Activated CD8-positive, alpha-beta memory T cell treated with anti-CD3 and anti-CD28 coated beads, Interleukin-2, amount 10 ng/mL, durations not matched to agents 7 days and 5 days (primary cell): ENCODE measurements around the gene MSLN. TPM values are rescaled to one million over a fixed set of nuclear protein-coding genes. Genes with fewer than 3 reads are reported as not detected.
A peak's percentile ranks its signal among the peaks of the same experiment; 100 is the strongest.
"Not testable (repeated sequence)": the region's sequence is repeated elsewhere in the genome, so short reads cannot be mapped to it uniquely, and the experiment has no call there.

Source experiments
- ATAC-seq: fragments of 150-1000 bp; cut with Tn5 transposase; one replicate; pipeline ENCODE4 v1.10.0; 2021; ENCODE audit warnings: moderate library complexity
- CTCF ChIA-PET: fragments of 350-600 bp; sonication (Branson Sonifier 250); formaldehyde crosslinking; loops from one replicate; lab custom pipeline; 2021; ENCODE audit warnings: antibody characterized with exemption; lab: Charles Lee
- DNase-seq: peaks from one replicate; pipeline ENCODE4 v3.0.0-alpha.2; 2020
- H3K27ac Mint-ChIP-seq: one replicate; pipeline ENCODE4 v1.8.0; 2021; ENCODE audit warnings: mild to moderate bottlenecking, mixed read lengths
- H3K27me3 Mint-ChIP-seq: one replicate; pipeline ENCODE4 v1.8.0; 2021; ENCODE audit warnings: mixed read lengths
- H3K36me3 Mint-ChIP-seq: one replicate; pipeline ENCODE4 v1.8.0; 2021; ENCODE audit warnings: mild to moderate bottlenecking, mixed read lengths
- H3K4me1 Mint-ChIP-seq: one replicate; pipeline ENCODE4 v1.8.0; 2021; ENCODE audit warnings: mixed read lengths
- H3K4me3 Mint-ChIP-seq: one replicate; pipeline ENCODE4 v1.8.0; 2021; ENCODE audit warnings: mild to moderate bottlenecking, moderate library complexity, mixed read lengths
- H3K9me3 Mint-ChIP-seq: one replicate; pipeline ENCODE4 v1.8.0; 2022; ENCODE audit warnings: low read depth, mixed read lengths
- total RNA-seq, 2 experiments: library from RNA; stranded (reverse); gene quantifications; one replicate each; pipeline ENCODE4 v1.2.3, GENCODE V29; 2021

Gene MSLN
- total RNA-seq, 2 experiments from 2014 or later = not detected

GRCh38 chr16:733382-734207 lies 26.9 kb upstream of the MSLN start:
- DNase-seq (peak; percentile 45), ATAC-seq (no peak)
- peaks cover 6% of the 10 kb centered on the region for H3K36me3 Mint-ChIP-seq
- H3K27ac Mint-ChIP-seq = no peak overlapping the region
- CTCF ChIA-PET = interaction anchor here (1.0 to 3.5 kb wide), 5 partner anchors 8 to 22 kb away, joined by 3 to 17 read pairs (median 8); partner anchors contain the start of genes CCDC78 and HAGHL
- no peak overlapping the region for H3K4me3 Mint-ChIP-seq
- H3K4me1 Mint-ChIP-seq = peaks cover 36% of the 10 kb centered on the region
- H3K27me3 Mint-ChIP-seq = no peaks in the 10 kb centered on the region
- H3K9me3 Mint-ChIP-seq = no peaks in the 10 kb centered on the region

- ATAC-seq (no peak), DNase-seq (no peak)
- Mint-ChIP-seq H3K4me1 (peaks cover 39% of the 10 kb centered on the region), H3K27ac (no peak overlapping the region), H3K27me3 (no peaks in the 10 kb centered on the region), H3K36me3 (peaks cover 9% of the 10 kb centered on the region), H3K9me3 (no peaks in the 10 kb centered on the region), H3K4me3 (no peak overlapping the region)
- CTCF ChIA-PET = interaction anchor here (3.0 to 3.5 kb wide), 2 partner anchors 9 to 22 kb away, joined by 13 to 17 read pairs; partner anchors contain the start of genes CCDC78 and HAGHL
These were observed 26.1 kb upstream of the MSLN start for GRCh38 chr16:734208-734980.

DNA sequence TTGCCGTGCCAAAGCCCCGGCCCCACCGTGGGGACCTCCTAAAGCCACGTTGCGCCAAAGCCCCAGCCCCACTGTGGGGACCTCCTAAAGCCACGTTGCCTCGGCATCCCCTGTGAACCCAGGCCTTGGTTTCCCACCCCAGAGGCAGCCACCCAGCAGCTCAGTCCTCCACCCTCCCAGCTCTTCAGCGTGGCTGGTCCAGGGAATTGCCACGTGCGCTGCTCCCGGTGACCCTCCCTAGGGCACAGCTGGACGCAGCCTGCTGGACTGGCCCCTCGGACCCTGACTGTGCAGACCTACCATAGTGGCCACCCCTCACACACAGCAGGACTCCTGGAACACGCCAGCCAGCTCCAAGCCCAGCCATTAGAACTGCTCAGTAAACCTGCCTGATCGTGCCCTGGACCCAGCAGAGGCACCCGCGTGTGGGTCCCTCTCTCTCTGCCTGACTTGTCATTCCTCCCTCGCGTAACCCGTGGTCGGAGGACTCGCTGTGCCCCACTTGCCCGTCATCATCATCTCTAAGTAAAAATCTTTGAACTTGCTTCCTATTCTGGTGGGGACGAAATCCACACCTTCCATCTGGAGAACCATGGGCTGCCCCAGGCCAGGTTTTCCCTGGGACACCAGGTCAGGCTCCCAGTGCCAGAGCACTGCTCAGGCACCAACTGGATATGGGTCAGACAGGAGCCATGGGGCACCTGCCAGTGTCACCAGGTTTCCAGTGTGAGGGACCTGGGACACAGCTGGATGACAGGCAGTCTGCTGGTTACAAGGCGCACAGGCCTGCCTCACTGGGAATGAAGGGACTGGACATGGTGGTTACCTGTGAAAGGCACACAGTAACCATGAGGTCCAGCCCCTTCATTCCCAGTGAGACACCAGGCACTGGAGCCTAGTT lies 25.3 kb upstream of the MSLN start:
- Mint-ChIP-seq H3K4me1 (peaks cover 45% of the 10 kb centered on the region), H3K27me3 (no peaks in the 10 kb centered on the region), H3K27ac (peak overlapping the region; percentile 77), H3K4me3 (peak overlapping the region; percentile 22), H3K36me3 (peaks cover 9% of the 10 kb centered on the region), H3K9me3 (no peaks in the 10 kb centered on the region)
- ATAC-seq (no peak), DNase-seq (peak; percentile 40)
- CTCF ChIA-PET = interaction anchor here (1.2 to 3.5 kb wide), 7 partner anchors 10 to 53 kb away, joined by 3 to 18 read pairs (median 5); partner anchors contain the start of genes ANTKMT, CCDC78, CHTF18 and HAGHL

- H3K36me3 Mint-ChIP-seq = peaks cover 9% of the 10 kb centered on the region
- CTCF ChIA-PET = interaction anchor here (1.2 to 3.5 kb wide), 7 partner anchors 11 to 52 kb away, joined by 3 to 18 read pairs (median 5); partner anchors contain the start of genes ANTKMT, CCDC78, CHTF18 and HAGHL
- H3K27me3 Mint-ChIP-seq = no peaks in the 10 kb centered on the region
- DNase-seq = peak; percentile 79
- ATAC-seq = peak; percentile 62
- peak overlapping the region; percentile 77 for H3K27ac Mint-ChIP-seq
- H3K4me1 Mint-ChIP-seq = peaks cover 45% of the 10 kb centered on the region
- no peaks in the 10 kb centered on the region for H3K9me3 Mint-ChIP-seq
- H3K4me3 Mint-ChIP-seq = peak overlapping the region; percentile 22
These were observed 24.5 kb upstream of the MSLN start for GRCh38 chr16:735982-736453.

GRCh38 chr16:736936-737481 lies 23.5 kb upstream of the MSLN start:
- DNase-seq = no peak
- H3K9me3 Mint-ChIP-seq = no peaks in the 10 kb centered on the region
- CTCF ChIA-PET = interaction anchor here (0.9 to 3.5 kb wide), 5 partner anchors 11 to 684 kb away, joined by 3 to 18 read pairs (median 13); partner anchors contain the start of genes ANTKMT, CCDC78 and HAGHL
- H3K27ac Mint-ChIP-seq = peak overlapping the region; percentile 77
- no peaks in the 10 kb centered on the region for H3K27me3 Mint-ChIP-seq
- H3K4me3 Mint-ChIP-seq = no peak overlapping the region
- no peak for ATAC-seq
- H3K36me3 Mint-ChIP-seq = peaks cover 9% of the 10 kb centered on the region
- peaks cover 45% of the 10 kb centered on the region for H3K4me1 Mint-ChIP-seq

- Mint-ChIP-seq H3K9me3 (no peaks in the 10 kb centered on the region), H3K4me1 (peaks cover 41% of the 10 kb centered on the region), H3K27ac (peak overlapping the region; percentile 57), H3K27me3 (no peaks in the 10 kb centered on the region), H3K36me3 (peaks cover 9% of the 10 kb centered on the region), H3K4me3 (peak overlapping the region; percentile 74)
- DNase-seq = no peak
- no peak for ATAC-seq
- CTCF ChIA-PET = interaction anchor here (0.6 to 5.1 kb wide), 20 partner anchors 8 to 92 kb away, joined by 3 to 22 read pairs (median 4); partner anchors contain the start of genes ANTKMT, CCDC78, CHTF18 and HAGHL
These were observed 20.7 kb upstream of the MSLN start for GRCh38 chr16:739560-740458.

DNA sequence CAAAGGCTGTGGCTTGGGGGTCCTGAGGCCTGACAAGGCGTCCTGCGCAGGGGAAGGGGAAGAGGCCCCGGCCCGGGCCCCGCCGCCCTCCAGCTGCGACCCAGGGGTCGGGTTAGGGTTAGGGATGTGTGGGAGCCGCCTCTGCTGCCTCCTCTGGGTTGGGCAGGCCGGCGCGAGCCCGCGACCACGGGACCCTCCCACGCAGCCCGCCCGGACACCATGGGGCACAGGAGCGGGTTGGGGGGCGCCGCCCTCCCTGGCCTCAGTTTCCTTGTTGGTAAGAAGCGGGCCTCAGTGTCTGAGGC lies 20.1 kb upstream of the MSLN start:
- ATAC-seq = peak; percentile 8
- Mint-ChIP-seq H3K27me3 (no peaks in the 10 kb centered on the region), H3K4me3 (peak overlapping the region; percentile 74), H3K9me3 (no peaks in the 10 kb centered on the region), H3K27ac (peak overlapping the region; percentile 57), H3K4me1 (peaks cover 34% of the 10 kb centered on the region), H3K36me3 (peaks cover 9% of the 10 kb centered on the region)
- peak; percentile 51 for DNase-seq
- CTCF ChIA-PET = interaction anchor here (0.6 to 5.1 kb wide), 18 partner anchors 9 to 92 kb away, joined by 3 to 22 read pairs (median 4); partner anchors contain the start of genes ANTKMT, CCDC78, CHTF18 and HAGHL

- Mint-ChIP-seq H3K9me3 (no peaks in the 10 kb centered on the region), H3K4me1 (peaks cover 29% of the 10 kb centered on the region), H3K27me3 (no peaks in the 10 kb centered on the region), H3K4me3 (peak within 1 kb of the TSS; percentile 74), H3K27ac (peak within 1 kb of the TSS; percentile 57), H3K36me3 (peaks cover 9% of the 10 kb centered on the region)
- DNase-seq (peak; percentile 94), ATAC-seq (peak; percentile 88)
- CTCF ChIA-PET = interaction anchor here (0.5 to 5.1 kb wide), 23 partner anchors 9 to 631 kb away, joined by 3 to 22 read pairs (median 3); partner anchors contain the start of genes ANTKMT, CCDC78, CHTF18 and HAGHL
These were observed 19.6 kb upstream of the MSLN start, which contains the start of gene CIAO3 for GRCh38 chr16:740764-741505. CIAO3 (minus strand) TSS chr16:740997; CDS start chr16:740985, 12 bp downstream.

GRCh38 chr16:741986-742629 lies 18.4 kb upstream of the MSLN start:
- DNase-seq (no peak), ATAC-seq (no peak)
- H3K27me3 Mint-ChIP-seq = no peaks in the 10 kb centered on the region
- CTCF ChIA-PET = interaction anchor here (1.1 to 5.1 kb wide), 12 partner anchors 12 to 361 kb away, joined by 3 to 22 read pairs (median 8); partner anchors contain the start of genes ANTKMT, CCDC78, RPUSD1 and STUB1
- peaks cover 7% of the 10 kb centered on the region for H3K36me3 Mint-ChIP-seq
- H3K9me3 Mint-ChIP-seq = no peaks in the 10 kb centered on the region
- H3K27ac Mint-ChIP-seq = peak overlapping the region; percentile 32
- peak overlapping the region; percentile 69 for H3K4me3 Mint-ChIP-seq
- H3K4me1 Mint-ChIP-seq = peaks cover 18% of the 10 kb centered on the region

DNA sequence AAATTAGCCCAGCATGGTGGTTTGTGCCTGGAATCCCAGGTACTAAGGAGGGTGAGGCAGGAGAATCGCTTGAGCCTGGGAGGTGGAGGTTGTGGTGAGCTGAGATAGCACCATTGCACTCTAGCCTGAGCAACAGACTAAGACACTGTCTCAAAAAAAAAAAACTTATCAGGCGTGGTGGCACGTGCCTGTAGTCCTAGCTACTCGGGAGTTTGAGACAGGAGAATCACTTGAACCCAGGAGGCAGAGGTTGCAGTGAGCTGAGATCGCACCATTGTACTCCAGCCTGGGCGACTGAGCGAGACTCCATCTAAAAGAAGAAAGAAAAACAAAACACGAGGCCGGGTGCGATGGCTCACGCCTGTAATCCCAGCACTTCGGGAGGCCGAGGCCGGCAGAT lies 17.6 kb upstream of the MSLN start:
- not testable (repeated sequence) for H3K9me3 Mint-ChIP-seq, ATAC-seq, DNase-seq, H3K4me3 Mint-ChIP-seq, H3K27ac Mint-ChIP-seq, H3K36me3 Mint-ChIP-seq, H3K27me3 Mint-ChIP-seq
- CTCF ChIA-PET = interaction anchor here (1.1 to 5.1 kb wide), 5 partner anchors 29 to 63 kb away, joined by 3 to 18 read pairs (median 3); partner anchors contain the start of genes RPUSD1 and STUB1
- peaks cover 11% of the 10 kb centered on the region for H3K4me1 Mint-ChIP-seq
